H1 (cell line): ENCODE data around the gene UBTD2. TPM values are rescaled to one million over a fixed set of nuclear protein-coding genes. Genes with fewer than 3 reads are reported as not detected.

ENCODE experiments used
- NRF1 ChIP-seq: IDR thresholded peaks from 2 replicates; pipeline ENCODE4 v1.6.1; 2011; ENCODE audit warnings: mild to moderate bottlenecking, low read depth, low read length, improper control_type of control experiment
- RBBP5 ChIP-seq: IDR thresholded peaks from 2 replicates; pipeline ENCODE4 v1.7.1; 2012; ENCODE audit warnings: low read depth, mild to moderate bottlenecking, inconsistent platforms, low read length, moderate library complexity, borderline replicate concordance
- SAP30 ChIP-seq: fragments of 300-600 bp; sonication (generic); IDR thresholded peaks from 2 replicates; pipeline ENCODE4 v1.7.1; 2012; ENCODE audit warnings: low read length, moderate library complexity, mild to moderate bottlenecking, inconsistent platforms; ENCODE audit not compliant: insufficient read depth, insufficient replicate concordance
- SP4 ChIP-seq: IDR thresholded peaks from 2 replicates; pipeline ENCODE4 v1.6.1; 2012; ENCODE audit warnings: low read length, inconsistent platforms
- TAF1 ChIP-seq: IDR thresholded peaks from 2 replicates; pipeline ENCODE4 v1.6.1; 2011; ENCODE audit warnings: mild to moderate bottlenecking, low read depth, low read length
- TEAD4 ChIP-seq: IDR thresholded peaks from 2 replicates; pipeline ENCODE4 v1.6.1; 2012; ENCODE audit warnings: low read depth, low read length, inconsistent platforms, mixed read lengths
- polyA plus RNA-seq, 7 experiments: library from polyadenylated mRNA; depleted of rRNA in 3 of 7; stranded (reverse) in 5 of 7; unstranded in 2 of 7; fragments of >200 nt in 5 of 7; fragments of 200-250 nt in 2 of 7; gene quantifications; 1 replicate in 5 of 7; 2 replicates in 1 of 7; 4 replicates in 1 of 7; pipeline versions ENCODE4 v1.2.1 to v1.2.3, GENCODE V29; 2011 to 2013; ENCODE audit warnings: missing spikeins in 2 of 7, mixed read lengths in 2 of 7
- total RNA-seq: library from RNA; stranded (reverse); fragmentation: NEBNext Ultra II Directional; extraction: Animal tissue kit (Norgen Biotek cat#: 25700); gene quantifications from 2 replicates; pipeline ENCODE4 v1.2.1, GENCODE V29; 2021
- TF ChIP-seq, protein P1 (sequence below): fragments of 300-600 bp; sonication (generic); IDR thresholded peaks from 2 replicates; pipeline ENCODE4 v1.7.1; 2012; ENCODE audit warnings: low read length, moderate library complexity, mild to moderate bottlenecking, inconsistent platforms; ENCODE audit not compliant: insufficient replicate concordance
- TF ChIP-seq, protein P2 (sequence below), 3 experiments: IDR thresholded peaks; 1 replicate in 2 of 3; 2 replicates in 1 of 3; pipeline versions ENCODE4 v1.5.1 to v1.6.1; 2011; ENCODE audit warnings: low read length in 3 of 3, mild to moderate bottlenecking in 3 of 3, inconsistent platforms in 2 of 3, low read depth in 1 of 3, moderate library complexity in 1 of 3; ENCODE audit not compliant: insufficient read depth in 1 of 3; ENCODE audit errors: control extremely low read depth in 1 of 3

Gene UBTD2
- total and polyA plus RNA-seq, 2 of the 8 experiments (the other 6 are each of a cell fraction or from before 2014, with no cell fraction given) = 14.5 to 39.2 TPM

DNA sequence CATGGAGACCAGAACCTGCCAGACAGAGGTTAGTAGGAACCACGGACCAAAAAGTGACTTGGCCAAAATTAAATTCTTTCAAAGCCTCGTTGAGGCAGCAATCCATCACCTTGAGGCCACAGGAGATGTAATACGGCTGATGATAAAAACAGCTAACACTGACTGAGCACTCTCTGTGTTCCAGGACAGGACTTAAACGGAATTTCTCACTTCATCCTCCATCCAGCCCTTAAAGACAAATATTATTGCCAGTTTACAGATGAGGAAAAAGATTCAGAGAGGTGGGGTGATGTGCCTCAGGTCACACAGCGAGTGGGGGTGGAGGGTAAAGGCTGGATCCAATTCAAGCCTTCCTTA, 120.6 kb downstream of the UBTD2 start (continued):
- TF ChIP-seq, protein P1, sequence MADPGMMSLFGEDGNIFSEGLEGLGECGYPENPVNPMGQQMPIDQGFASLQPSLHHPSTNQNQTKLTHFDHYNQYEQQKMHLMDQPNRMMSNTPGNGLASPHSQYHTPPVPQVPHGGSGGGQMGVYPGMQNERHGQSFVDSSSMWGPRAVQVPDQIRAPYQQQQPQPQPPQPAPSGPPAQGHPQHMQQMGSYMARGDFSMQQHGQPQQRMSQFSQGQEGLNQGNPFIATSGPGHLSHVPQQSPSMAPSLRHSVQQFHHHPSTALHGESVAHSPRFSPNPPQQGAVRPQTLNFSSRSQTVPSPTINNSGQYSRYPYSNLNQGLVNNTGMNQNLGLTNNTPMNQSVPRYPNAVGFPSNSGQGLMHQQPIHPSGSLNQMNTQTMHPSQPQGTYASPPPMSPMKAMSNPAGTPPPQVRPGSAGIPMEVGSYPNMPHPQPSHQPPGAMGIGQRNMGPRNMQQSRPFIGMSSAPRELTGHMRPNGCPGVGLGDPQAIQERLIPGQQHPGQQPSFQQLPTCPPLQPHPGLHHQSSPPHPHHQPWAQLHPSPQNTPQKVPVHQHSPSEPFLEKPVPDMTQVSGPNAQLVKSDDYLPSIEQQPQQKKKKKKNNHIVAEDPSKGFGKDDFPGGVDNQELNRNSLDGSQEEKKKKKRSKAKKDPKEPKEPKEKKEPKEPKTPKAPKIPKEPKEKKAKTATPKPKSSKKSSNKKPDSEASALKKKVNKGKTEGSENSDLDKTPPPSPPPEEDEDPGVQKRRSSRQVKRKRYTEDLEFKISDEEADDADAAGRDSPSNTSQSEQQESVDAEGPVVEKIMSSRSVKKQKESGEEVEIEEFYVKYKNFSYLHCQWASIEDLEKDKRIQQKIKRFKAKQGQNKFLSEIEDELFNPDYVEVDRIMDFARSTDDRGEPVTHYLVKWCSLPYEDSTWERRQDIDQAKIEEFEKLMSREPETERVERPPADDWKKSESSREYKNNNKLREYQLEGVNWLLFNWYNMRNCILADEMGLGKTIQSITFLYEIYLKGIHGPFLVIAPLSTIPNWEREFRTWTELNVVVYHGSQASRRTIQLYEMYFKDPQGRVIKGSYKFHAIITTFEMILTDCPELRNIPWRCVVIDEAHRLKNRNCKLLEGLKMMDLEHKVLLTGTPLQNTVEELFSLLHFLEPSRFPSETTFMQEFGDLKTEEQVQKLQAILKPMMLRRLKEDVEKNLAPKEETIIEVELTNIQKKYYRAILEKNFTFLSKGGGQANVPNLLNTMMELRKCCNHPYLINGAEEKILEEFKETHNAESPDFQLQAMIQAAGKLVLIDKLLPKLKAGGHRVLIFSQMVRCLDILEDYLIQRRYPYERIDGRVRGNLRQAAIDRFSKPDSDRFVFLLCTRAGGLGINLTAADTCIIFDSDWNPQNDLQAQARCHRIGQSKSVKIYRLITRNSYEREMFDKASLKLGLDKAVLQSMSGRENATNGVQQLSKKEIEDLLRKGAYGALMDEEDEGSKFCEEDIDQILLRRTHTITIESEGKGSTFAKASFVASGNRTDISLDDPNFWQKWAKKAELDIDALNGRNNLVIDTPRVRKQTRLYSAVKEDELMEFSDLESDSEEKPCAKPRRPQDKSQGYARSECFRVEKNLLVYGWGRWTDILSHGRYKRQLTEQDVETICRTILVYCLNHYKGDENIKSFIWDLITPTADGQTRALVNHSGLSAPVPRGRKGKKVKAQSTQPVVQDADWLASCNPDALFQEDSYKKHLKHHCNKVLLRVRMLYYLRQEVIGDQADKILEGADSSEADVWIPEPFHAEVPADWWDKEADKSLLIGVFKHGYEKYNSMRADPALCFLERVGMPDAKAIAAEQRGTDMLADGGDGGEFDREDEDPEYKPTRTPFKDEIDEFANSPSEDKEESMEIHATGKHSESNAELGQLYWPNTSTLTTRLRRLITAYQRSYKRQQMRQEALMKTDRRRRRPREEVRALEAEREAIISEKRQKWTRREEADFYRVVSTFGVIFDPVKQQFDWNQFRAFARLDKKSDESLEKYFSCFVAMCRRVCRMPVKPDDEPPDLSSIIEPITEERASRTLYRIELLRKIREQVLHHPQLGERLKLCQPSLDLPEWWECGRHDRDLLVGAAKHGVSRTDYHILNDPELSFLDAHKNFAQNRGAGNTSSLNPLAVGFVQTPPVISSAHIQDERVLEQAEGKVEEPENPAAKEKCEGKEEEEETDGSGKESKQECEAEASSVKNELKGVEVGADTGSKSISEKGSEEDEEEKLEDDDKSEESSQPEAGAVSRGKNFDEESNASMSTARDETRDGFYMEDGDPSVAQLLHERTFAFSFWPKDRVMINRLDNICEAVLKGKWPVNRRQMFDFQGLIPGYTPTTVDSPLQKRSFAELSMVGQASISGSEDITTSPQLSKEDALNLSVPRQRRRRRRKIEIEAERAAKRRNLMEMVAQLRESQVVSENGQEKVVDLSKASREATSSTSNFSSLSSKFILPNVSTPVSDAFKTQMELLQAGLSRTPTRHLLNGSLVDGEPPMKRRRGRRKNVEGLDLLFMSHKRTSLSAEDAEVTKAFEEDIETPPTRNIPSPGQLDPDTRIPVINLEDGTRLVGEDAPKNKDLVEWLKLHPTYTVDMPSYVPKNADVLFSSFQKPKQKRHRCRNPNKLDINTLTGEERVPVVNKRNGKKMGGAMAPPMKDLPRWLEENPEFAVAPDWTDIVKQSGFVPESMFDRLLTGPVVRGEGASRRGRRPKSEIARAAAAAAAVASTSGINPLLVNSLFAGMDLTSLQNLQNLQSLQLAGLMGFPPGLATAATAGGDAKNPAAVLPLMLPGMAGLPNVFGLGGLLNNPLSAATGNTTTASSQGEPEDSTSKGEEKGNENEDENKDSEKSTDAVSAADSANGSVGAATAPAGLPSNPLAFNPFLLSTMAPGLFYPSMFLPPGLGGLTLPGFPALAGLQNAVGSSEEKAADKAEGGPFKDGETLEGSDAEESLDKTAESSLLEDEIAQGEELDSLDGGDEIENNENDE = no peak
- TF ChIP-seq SAP30 (no peak), TAF1 (no peak), RBBP5 (no peak), NRF1 (no peak), SP4 (no peak), TEAD4 (no peak)
- TF ChIP-seq, protein P2, sequence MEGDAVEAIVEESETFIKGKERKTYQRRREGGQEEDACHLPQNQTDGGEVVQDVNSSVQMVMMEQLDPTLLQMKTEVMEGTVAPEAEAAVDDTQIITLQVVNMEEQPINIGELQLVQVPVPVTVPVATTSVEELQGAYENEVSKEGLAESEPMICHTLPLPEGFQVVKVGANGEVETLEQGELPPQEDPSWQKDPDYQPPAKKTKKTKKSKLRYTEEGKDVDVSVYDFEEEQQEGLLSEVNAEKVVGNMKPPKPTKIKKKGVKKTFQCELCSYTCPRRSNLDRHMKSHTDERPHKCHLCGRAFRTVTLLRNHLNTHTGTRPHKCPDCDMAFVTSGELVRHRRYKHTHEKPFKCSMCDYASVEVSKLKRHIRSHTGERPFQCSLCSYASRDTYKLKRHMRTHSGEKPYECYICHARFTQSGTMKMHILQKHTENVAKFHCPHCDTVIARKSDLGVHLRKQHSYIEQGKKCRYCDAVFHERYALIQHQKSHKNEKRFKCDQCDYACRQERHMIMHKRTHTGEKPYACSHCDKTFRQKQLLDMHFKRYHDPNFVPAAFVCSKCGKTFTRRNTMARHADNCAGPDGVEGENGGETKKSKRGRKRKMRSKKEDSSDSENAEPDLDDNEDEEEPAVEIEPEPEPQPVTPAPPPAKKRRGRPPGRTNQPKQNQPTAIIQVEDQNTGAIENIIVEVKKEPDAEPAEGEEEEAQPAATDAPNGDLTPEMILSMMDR (IDR thresholded peaks at IDR 0.05; ENCODE audit: control extremely low read depth in 1 of 3, insufficient read depth in 1 of 3, low read depth in 1 of 3, low read length in 3 of 3) = no peak
